GM18505 (cell line): ENCODE results near the gene CAVIN2.

Source experiments
- ATAC-seq: cut with Tn5 transposase; IDR thresholded peaks from one replicate; pipeline ENCODE4 v1.9.1; 2021; ENCODE audit not compliant: unreplicated experiment
- POLR2A ChIP-seq: IDR thresholded peaks from 4 replicates; pipeline ENCODE4 v1.6.1; 2011; ENCODE audit warnings: borderline replicate concordance; ENCODE audit not compliant: insufficient read depth, insufficient read length; ENCODE audit errors: extremely low read depth

Gene CAVIN2

GRCh38 chr2:191857886-191858285 is 11.0 kb upstream of the CAVIN2 start:
- TF ChIP-seq POLR2A, result no peak
- no peak for ATAC-seq

GRCh38 chr2:191857259-191857805 is 10.4 kb upstream of the CAVIN2 start:
- no peak for ATAC-seq
- TF ChIP-seq POLR2A, result no peak

- ATAC-seq, result no peak
- no peak for TF ChIP-seq POLR2A
Observed at GRCh38 chr2:191856111-191856876, 9.4 kb upstream of the CAVIN2 start.

GRCh38 chr2:191855382-191855781 is 8.5 kb upstream of the CAVIN2 start:
- TF ChIP-seq POLR2A, result no peak
- ATAC-seq, result no peak

- no peak for TF ChIP-seq POLR2A
- ATAC-seq, result no peak
Observed at GRCh38 chr2:191854382-191855372, 7.8 kb upstream of the CAVIN2 start.

GRCh38 chr2:191853843-191854242 is 7.0 kb upstream of the CAVIN2 start:
- no peak for TF ChIP-seq POLR2A
- ATAC-seq, result no peak

- TF ChIP-seq POLR2A, result no peak
Observed at GRCh38 chr2:191851158-191851557, 4.3 kb upstream of the CAVIN2 start.

GRCh38 chr2:191848771-191849767 is 2.2 kb upstream of the CAVIN2 start:
- no peak for ATAC-seq
- no peak for TF ChIP-seq POLR2A

More at GRCh38 chr2:191851158-191851557, 4.3 kb upstream of the CAVIN2 start:
- no peak for ATAC-seq

- ATAC-seq, result no peak
- no peak for TF ChIP-seq POLR2A
Observed at GRCh38 chr2:191847764-191848163, 876 bp upstream of the CAVIN2 start.

GRCh38 chr2:191845876-191846514 is 893 bp downstream of the CAVIN2 start:
- ATAC-seq, result no peak
- TF ChIP-seq POLR2A, result no peak

- TF ChIP-seq POLR2A, result no peak
- ATAC-seq, result no peak
Observed at GRCh38 chr2:191845248-191845715, 1.6 kb downstream of the CAVIN2 start.

- ATAC-seq, result no peak
Observed at GRCh38 chr2:191844706-191845105, 2.2 kb downstream of the CAVIN2 start.

More at GRCh38 chr2:191844706-191845105, 2.2 kb downstream of the CAVIN2 start:
- TF ChIP-seq POLR2A, result no peak
